Stimulated activated CD4-positive, alpha-beta T cell treated with anti-CD3 and anti-CD28 coated beads, Interleukin-4, amount 100 ng/mL, for 48 hours (primary cell): ENCODE data around the gene HOXB5.
A peak's percentile ranks its signal among the peaks of the same experiment; 100 is the strongest.

ENCODE experiments used
- DNase-seq, 2 donors: peaks; one replicate each; pipeline ENCODE4 v3.0.0-alpha.2; 2020; ENCODE audit warnings: low read depth in 2 of 2

Gene HOXB5

DNA sequence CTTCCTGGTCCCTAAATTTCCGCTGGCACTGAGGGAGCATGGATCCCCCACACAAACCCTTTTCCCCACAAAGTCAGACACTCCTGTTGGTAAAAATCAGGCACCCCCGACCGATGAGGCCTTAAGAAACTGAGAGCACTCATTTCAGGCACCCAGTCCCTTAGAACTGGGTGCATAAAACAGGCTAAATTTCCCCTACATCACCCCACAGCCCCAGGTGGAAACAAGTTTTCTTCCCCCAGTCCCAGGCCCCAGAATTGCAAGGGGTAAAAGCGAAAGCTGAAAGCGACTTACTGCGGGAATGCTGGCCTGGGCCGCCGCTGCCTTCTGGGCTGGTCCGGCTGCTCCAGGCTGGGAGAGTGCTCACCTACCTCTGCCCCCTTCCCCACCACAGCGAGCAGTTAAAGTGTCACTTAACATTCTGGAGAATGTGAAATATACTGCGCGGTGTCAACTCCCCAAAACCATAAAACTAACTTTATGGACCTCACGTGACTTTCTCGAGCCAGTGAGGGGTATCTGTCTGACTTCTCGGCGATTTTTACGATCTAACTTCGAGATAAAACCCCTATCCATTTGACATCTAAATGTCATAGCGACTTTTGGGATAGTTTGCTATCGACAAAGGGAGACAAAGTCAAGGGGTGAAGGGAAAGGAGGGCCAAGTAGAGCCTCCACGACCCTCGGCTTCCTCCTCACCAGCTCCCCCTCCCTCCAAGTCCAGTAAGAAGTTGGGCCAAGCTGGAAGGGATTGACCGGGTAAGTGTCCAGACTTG, 3.6 kb downstream of the HOXB5 start, which contains the start of gene HOXB3:
Gene HOXB3, minus strand, starts transcription at position 411 of the 776 bp plus-strand sequence. CDS start 37,767 bp downstream, outside the sequence.
- no peak for DNase-seq

DNA sequence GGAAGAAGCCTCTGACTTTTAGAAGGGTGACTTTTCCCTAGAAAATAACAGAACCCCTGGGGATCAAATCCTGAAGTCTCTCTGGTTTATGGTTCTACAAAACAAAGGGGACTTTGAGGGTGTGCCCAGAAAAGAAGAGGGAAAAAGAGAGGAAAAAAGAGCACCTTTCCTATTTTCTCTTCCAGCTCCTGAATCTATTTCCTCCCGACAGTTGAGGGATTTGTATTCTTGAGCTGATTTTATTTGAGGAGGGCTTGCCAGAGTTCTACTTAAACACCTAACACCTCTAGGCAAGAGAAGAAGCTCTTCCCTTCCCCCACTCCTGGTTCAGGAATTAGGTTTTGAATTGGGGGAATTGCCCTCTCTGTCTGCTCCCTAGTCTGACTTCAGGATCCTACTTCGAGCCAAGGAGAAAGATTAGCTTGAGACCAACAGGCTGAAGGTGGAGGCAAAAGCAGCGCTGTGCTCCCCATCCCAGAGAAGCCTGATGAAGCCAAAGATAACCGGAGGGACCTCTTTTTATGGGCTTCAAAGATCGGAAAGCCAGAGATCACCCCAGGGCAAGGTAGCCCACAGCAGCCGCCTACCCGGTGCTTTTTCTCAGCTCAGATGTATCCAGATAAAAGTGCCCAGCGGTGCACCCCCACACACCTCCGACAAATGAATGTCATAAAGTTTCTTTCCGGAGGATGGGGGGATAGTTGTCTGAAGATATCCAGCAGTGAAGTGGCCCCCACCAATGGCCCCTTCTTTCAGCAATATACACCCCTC, 4.3 kb downstream of the HOXB5 start:
- no peak for DNase-seq

DNA sequence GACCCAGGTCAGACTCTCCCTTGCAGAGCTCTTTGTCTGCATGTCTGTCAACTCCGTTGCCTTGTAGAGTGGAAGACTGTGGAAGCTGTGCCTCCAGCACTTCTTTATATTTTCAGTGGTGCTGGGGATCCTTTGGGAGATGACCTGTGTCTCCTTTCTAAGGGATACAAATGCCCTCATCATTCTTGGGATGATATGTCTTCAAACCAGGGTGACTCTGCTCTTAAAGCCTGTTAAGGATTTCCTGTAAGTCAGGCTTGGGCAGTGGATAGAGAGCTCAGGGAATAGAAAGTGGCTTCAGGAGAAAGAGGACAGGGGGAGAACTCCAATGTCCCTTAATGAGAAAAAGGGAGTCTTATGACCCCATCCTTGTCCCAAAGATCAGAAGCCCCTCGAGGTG, 5.1 kb downstream of the HOXB5 start:
- DNase-seq = no peak

GRCh38 chr17:48588074-48588415, 5.5 kb downstream of the HOXB5 start:
- DNase-seq = no peak

- DNase-seq = no peak
Measured at GRCh38 chr17:48587276-48588073, 6.1 kb downstream of the HOXB5 start.

DNA sequence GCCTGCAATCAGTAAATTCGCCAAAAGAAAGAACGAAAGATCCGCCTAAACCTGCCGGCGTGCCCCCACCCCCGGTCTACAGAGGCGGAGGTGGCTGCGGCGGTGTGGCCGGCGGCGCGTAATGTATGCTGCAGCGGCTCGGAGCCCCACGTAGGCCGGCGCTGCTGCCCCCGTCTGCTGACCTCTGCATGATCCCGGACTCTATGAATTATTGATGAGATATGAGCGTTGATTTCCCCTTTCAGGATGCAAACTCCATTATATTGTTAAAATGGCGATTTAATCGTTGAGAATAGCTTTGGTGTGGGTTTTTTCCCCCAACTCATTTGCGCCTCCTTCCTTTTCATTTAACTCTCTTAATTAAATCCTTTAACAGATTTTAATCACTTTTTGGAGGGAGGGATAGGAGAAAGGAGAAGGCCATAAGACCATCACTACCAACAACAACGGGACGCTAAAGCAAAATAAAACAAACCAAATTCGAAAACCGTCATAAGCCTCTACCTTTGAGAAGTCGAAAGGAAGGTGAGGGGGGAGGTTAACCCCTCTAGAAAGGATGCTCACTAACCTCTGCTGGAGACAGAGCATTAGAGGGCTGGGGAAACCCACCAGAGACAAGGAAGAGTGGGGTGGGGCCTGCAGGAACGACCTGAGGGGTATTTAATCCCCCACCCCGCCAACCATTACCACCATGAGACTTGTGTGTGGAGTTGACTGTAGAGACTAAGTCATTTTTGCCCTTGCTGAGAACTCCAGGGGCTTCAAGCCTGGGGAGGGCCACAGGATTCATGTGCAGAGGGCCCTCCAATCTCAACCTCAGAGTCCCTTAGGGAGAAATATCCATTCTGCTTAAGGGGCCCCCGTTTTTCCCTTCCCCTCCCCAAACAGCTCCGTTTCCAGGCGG, 7.0 kb downstream of the HOXB5 start:
- no peak for DNase-seq

GRCh38 chr17:48584223-48584741, 9.3 kb downstream of the HOXB5 start:
- DNase-seq = no peak

- no peak for DNase-seq
Measured at GRCh38 chr17:48583708-48584222, 9.8 kb downstream of the HOXB5 start.

DNA sequence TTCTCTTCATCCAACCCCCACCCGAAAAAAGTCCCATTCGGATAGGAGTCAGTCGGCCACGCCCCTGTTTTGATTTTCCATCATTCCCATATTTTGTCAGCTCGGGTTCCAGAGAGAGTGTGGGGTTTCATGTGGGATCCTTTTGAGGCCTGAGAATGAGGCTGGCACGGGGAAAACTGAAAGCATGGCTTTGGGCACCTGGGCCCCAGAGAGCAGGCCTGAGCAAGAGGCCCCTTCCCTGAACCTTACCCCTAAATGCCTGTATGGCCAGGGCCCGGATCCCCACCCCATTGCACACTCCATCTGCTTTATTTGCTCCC, 10.9 kb downstream of the HOXB5 start:
- DNase-seq = no peak

GRCh38 chr17:48579760-48580554, 13.6 kb downstream of the HOXB5 start:
- DNase-seq = no peak

DNA sequence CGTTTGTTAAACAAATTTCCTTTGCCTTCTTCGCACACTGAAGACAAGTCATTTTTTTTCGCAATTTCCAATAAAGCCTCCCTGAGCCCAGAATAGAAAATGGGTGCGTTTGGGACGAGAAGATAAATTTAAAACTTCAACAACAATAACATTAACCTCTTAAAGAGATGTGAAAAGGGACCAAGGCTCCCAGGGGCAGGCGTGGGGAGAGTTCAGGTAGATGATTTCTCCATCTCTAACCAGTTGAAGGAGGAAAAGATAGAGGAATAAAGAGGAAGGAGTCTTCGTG, 14.2 kb downstream of the HOXB5 start:
- DNase-seq = no peak

DNA sequence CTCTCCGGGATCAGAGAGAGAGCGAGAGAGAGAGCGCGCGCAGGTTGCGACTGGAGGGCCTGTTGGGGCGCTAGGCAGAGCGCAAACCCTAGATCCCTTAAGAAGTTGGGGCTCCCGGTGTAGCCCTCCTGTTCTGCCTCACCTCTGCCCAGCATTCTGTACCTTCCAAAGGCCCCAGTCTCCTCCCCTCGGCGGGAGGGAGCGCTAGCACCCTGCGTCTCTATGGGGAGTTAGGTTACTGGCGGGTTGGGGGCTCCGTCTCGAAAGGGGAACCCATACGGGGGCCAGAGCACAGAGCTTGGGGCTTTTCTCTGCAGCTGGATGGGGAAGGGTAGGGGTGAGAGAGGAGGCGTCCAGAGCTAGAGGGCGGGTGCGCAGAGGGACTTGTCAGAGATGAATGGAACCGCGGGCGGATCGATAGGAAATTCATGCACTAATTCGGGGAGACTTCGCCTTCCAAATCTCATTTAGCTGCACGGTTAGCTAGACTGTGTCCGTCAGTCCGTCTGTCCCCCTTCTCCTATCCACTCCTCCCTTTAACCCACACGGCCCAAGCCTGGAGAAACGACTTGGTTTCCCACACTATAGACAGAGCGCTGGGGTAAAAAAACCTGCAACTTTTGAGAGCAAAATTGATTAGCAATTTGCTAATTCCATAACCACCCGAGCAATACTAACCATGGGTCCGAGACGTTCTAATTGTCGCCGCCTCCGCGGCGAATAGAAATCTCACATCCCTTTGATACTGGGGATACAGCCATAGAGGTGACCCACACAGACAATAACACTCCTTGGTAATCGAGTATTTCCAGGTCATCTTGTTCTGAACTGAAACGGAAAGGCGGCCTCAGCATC, 14.7 kb downstream of the HOXB5 start:
- no peak for DNase-seq

DNA sequence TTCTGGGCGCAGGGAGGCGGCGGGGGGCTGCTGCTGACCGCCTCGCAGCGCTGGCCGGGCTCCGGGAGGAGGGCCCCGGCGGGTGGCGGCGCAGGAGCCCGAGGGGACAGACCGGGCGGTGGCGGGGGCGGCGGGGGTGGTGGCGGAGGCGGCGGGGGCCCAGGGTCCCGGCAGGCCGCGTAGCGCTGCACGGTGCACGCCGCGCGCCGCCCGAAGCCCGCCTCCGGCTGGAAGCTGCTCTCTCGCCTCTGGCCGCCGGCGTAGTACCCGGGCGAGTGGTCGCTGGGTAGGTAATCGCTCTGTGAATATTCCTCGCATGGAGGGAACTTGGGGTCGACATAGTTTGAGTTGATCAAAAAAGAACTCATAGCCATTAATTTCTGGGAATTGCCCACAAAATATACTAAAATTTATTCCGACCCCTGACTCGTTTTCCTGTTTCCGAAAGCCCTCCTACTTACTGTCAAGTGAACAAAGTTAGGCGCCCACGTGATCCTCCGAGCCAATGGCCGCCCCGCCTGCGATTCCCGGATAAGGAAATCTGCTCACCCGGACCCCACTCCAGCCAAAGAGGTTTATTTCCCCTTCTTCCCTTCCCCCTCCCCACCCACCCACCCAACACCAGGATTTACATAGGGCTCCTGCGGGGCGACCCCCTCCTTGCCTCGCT, 15.5 kb downstream of the HOXB5 start, which contains the start of gene HOXB4:
Gene HOXB4, minus strand, starts transcription at position 405 of the 670 bp plus-strand sequence. Its CDS starts 31 bp downstream, at position 374.
- peak in 1 of 2 donors; percentile 68 for DNase-seq

GRCh38 chr17:48577330-48577945, 16.1 kb downstream of the HOXB5 start:
- no peak for DNase-seq

- no peak for DNase-seq
Measured at GRCh38 chr17:48576479-48577309, 16.9 kb downstream of the HOXB5 start.

- no peak for DNase-seq
Measured at GRCh38 chr17:48575673-48576478, 17.7 kb downstream of the HOXB5 start.
